GM18951 (cell line): Measurements from ENCODE around the gene ZNF839.

Experiments used
- POLR2A ChIP-seq: IDR thresholded peaks from 4 replicates; pipeline ENCODE4 v1.6.1; 2011; ENCODE audit warnings: mild to moderate bottlenecking; ENCODE audit not compliant: insufficient read length, insufficient read depth; ENCODE audit errors: extremely low read depth
- in situ Hi-C: fragments of 300-500 bp; cut with MboI; formaldehyde crosslinking; loops from one replicate; pipeline ENCODE4 v1.12.0; 2022; ENCODE audit warnings: low sequenced_read_pairs, mixed read lengths, inconsistent platforms; ENCODE audit not compliant: unreplicated experiment

Gene ZNF839

DNA sequence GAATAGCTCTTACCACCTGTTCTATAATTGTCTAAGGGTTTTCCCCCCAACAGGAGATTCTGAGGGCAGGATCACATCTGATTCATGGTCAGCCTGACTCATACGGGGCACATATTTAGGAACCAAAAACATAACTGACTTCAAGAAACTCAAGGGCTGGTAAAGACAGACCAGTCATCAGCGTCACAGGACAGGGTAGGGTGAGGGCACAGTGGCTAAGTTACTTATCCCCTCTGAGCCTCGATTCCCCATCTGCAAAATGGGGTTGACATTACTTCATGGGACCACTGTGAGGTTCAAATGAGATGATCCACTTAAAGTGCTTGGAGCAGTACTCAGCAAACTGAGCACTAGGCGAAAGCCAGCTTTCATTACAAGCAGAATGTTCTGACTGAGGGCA, 42.5 kb downstream of the ZNF839 start:
- TF ChIP-seq POLR2A, result no peak
- in situ Hi-C loops, result no loop called here

DNA sequence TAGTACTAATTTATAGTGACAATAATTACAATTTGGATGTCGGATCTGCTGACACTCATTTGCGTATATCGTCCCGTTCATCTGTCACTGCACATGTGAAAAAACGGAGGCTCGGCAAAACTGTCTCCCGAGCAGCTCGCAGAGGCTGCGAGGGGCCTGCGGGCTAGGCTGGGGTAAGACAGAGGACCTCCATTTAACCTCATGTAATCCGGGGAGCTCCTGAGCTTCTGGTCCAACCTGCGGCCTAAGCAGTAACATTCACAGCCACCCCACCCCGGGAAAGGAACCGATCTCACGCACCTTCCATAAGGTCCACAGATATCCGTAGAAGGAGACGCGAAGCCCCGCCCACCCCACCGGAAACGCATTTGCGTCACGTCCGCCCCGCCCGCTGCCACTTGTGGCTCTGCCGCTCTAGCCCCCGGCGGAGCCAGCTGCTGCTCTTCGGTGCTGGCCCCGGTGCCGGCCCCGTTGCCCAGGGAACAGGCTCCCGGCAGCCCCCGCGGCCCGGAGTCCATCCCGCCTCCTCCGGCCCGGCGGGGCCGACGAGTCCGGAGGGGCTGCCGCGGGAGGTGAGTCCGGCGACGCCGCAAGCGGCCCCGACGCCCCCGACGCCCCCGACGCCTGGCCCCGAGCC, 43.1 kb downstream of the ZNF839 start, which contains the start of the genes CINP and TECPR2:
CINP (minus strand) TSS at position 346 of the 637 bp plus-strand sequence; CDS start at position 307, 39 bp downstream.
TECPR2 (plus strand) TSS at position 397 of the 637 bp plus-strand sequence. CDS start 13,781 bp downstream, outside the sequence.
- in situ Hi-C loops, result no loop called here
- TF ChIP-seq POLR2A, result peak; percentile 81

GRCh38 chr14:102363182-102363943, 43.8 kb downstream of the ZNF839 start:
- TF ChIP-seq POLR2A, result no peak
- in situ Hi-C loops, result no loop called here

DNA sequence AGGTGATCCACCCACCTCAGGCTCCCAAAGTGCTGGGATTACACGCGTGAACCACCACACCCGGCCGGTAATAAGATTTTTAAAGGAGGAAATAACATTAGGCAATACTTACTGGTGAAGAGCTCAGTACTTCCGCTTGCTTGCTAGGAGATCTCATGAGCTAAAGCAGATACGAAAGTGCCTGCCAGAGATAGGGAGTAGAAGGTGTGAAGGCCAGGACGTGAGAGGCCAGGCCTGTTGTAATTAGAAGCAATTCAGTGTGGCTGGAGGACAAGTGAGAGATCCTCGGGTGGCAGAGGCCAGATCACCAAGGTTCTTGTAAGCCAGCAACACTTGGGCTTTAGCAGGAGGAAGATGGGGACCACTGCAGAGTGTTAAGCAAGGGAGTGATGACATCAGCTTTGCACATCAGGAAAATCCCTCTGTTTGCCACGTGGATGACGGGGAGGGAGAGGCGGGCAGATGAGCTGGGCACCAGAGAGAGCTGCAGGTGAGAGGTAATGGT, 50.8 kb downstream of the ZNF839 start:
- no peak for TF ChIP-seq POLR2A
- in situ Hi-C loops, result no loop called here

DNA sequence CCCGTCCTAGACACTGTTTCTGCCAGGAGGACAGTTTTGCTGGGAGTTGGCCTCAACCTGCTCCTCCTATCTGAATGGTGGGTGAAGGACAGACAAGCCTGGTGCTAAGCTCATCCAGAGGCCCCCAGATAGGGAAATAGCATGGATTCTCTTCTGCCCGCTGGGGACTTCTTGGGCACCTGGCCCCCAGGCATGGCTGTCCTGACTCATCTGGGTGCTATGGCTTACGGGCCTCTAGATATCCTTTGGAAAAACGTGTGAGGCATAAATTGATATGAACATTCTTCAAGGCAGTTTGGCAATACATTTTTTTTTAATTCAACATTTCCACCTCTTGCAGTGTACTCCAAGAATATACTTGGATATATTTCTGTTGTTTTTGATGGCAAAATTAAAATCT, 51.8 kb downstream of the ZNF839 start:
- in situ Hi-C loops, result no loop called here
- TF ChIP-seq POLR2A, result no peak

- no peak for TF ChIP-seq POLR2A
- in situ Hi-C loops, result no loop called here
Measured at GRCh38 chr14:102373110-102373509, 53.6 kb downstream of the ZNF839 start.

- in situ Hi-C loops, result no loop called here
- TF ChIP-seq POLR2A, result no peak
Measured at GRCh38 chr14:102374264-102374663, 54.7 kb downstream of the ZNF839 start.

DNA sequence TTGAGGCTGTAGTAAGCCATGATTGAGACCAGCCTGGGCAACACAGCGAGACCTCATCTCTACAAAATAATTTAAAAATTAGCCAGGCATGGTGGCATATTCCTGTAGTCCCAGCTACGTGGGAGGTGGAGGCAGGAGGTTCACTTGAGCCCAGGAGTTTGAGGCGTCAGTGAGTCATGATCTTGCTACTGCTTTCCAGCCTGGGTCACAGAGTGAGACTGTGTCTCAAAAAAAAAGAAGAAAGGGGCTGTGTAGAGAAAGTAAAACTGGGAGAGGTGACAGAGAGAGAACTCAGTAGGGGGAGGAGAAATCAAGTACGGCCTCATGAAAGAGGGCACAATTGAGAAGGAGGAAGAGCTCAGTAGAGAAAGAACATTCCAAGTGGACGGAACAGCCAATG, 55.6 kb downstream of the ZNF839 start:
- in situ Hi-C loops, result no loop called here
- no peak for TF ChIP-seq POLR2A

DNA sequence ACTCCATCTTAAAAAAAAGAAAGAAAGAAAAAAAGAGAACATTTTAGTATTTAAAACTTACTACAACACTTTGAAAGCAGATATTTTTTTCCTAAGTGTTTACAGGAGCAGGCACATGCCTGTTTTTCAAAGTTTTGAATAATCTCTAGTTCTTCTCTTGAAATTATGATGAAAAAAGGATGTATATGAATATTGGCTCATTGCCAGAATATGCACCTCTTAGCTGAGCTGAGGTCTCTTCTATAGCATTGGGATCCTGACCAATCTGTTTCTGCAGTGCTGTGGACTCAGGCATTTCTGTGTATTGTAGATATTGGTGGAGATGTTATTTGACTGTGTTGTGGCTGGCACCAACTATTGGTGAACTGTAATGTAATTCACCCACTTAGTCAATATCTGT, 58.1 kb downstream of the ZNF839 start:
- TF ChIP-seq POLR2A, result no peak
- in situ Hi-C loops, result no loop called here

- TF ChIP-seq POLR2A, result no peak
- in situ Hi-C loops, result no loop called here
Measured at GRCh38 chr14:102378830-102379229, 59.3 kb downstream of the ZNF839 start.

DNA sequence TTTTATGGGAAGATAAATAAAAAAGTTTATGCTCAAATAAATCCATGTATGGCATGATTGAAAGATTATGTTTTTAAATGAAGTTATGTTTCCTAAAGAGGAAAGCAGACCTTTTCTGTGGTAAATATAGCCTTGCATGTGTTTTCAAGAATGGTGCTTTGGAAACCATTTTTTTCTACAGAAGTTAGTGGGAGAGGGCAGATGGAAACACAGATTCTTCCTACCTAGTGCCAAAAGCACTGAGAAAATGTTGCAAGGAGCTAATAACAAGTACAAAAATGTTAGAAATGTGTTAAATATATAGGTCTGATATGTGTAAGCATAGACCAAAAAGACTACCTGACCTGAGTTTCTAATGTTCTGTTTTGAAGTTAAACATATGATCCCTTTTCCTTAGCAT, 67.5 kb downstream of the ZNF839 start:
- TF ChIP-seq POLR2A, result no peak
- in situ Hi-C loops, result no loop called here

DNA sequence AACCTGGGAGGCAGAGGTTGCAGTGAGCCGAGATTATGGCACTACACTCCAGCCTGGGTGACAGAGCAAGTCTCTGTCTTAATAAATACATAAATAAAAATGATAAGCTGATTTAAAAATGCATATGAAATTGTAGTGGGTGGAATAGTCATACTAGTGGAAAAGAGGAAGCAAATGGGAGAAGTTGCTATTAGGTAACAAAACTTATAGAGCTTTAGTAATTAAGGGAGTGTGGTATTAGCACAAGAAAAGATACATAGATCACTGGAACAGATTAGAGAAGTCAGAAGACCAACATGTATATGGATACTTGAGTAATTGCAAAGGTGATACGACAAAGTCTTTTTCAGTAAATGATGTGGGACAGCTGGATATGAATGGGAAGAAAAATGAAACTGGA, 69.7 kb downstream of the ZNF839 start:
- in situ Hi-C loops, result no loop called here

DNA sequence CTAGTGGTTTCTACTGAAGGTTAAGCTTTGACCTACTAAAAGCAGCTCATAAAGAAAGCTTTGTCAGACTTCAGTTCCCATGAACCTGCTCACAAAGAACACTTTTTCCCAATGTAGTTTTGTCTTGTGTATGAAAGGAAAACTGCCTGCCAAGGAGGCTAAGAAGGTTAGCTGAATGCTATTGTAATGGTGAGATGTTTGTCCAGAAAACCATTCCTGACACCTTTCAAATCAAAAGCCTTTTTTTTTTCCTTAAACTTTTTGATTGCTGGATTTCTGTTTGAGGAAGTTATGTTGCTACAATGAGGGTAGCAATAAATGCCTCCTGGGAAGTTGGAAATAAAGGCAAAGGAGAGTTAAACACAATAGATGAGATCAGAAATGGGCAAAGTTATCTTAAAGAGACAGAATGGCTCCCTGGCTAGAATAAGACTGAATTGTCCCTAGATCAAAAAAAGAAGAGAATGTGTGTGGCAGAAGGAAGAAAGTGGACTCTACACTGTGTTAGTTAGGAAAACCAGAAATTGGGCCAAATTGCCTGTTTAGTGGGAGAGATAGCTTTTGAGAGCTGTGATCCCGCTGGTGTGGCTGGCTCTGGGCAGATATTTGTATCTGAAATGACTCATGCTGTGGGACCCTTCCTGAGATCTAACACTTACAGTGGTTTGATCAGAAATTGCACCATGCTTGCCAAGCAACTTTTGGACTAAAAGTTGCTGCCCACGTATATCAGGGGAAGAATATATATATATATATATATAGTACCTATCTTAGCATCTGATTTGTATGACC, 70.7 kb downstream of the ZNF839 start:
- in situ Hi-C loops, result no loop called here
- TF ChIP-seq POLR2A, result no peak

More for the DNA sequence above, 69.7 kb downstream of the ZNF839 start:
- no peak for TF ChIP-seq POLR2A
